Measurements from ENCODE around the gene CNKSR2.
"Not testable (repeated sequence)": the region's sequence is repeated elsewhere in the genome, so short reads cannot be mapped to it uniquely, and the experiment has no call there.

Gene CNKSR2

GRCh38 chrX:21457718-21458117 lies 83.5 kb downstream of the CNKSR2 start:
- no peak for DNase-seq

GRCh38 chrX:21469071-21469470 lies 94.9 kb downstream of the CNKSR2 start:
- DNase-seq: no peak

GRCh38 chrX:21476909-21477308 lies 102.7 kb downstream of the CNKSR2 start:
- no peak for DNase-seq

- peak; percentile 51 for DNase-seq
These were observed 105.6 kb downstream of the CNKSR2 start for GRCh38 chrX:21479695-21480270.

- no peak for DNase-seq
These were observed 107.5 kb downstream of the CNKSR2 start for GRCh38 chrX:21481761-21482160.

GRCh38 chrX:21484051-21484450 lies 109.8 kb downstream of the CNKSR2 start:
- not testable (repeated sequence) for DNase-seq

GRCh38 chrX:21487832-21488231 lies 113.6 kb downstream of the CNKSR2 start:
- no peak for DNase-seq

- no peak for DNase-seq
These were observed 116.1 kb downstream of the CNKSR2 start for GRCh38 chrX:21490341-21490740.

GRCh38 chrX:21493226-21493830 lies 119.1 kb downstream of the CNKSR2 start:
- no peak for DNase-seq

- no peak for DNase-seq
These were observed 129.4 kb downstream of the CNKSR2 start for GRCh38 chrX:21503593-21503992.

GRCh38 chrX:21509912-21510311 lies 135.7 kb downstream of the CNKSR2 start:
- DNase-seq: no peak

GRCh38 chrX:21524008-21524407 lies 149.8 kb downstream of the CNKSR2 start:
- DNase-seq: no peak

GRCh38 chrX:21528076-21528475 lies 153.9 kb downstream of the CNKSR2 start:
- no peak for DNase-seq

GRCh38 chrX:21529771-21530170 lies 155.6 kb downstream of the CNKSR2 start:
- no peak for DNase-seq

- not testable (repeated sequence) for DNase-seq
These were observed 170.4 kb downstream of the CNKSR2 start for GRCh38 chrX:21544642-21545041.

GRCh38 chrX:21559417-21559816 lies 185.2 kb downstream of the CNKSR2 start:
- DNase-seq: no peak

GRCh38 chrX:21565025-21565424 lies 190.8 kb downstream of the CNKSR2 start:
- DNase-seq: no peak

GRCh38 chrX:21574793-21575192 lies 200.6 kb downstream of the CNKSR2 start:
- DNase-seq: no peak

- DNase-seq: no peak
These were observed 207.3 kb downstream of the CNKSR2 start for GRCh38 chrX:21581479-21581878.

- DNase-seq: no peak
These were observed 211.8 kb downstream of the CNKSR2 start for GRCh38 chrX:21586001-21586400.

- no peak for DNase-seq
These were observed 216.0 kb downstream of the CNKSR2 start for GRCh38 chrX:21590012-21590776.

- DNase-seq: no peak
These were observed 231.8 kb downstream of the CNKSR2 start for GRCh38 chrX:21606002-21606401.

- DNase-seq: no peak
These were observed 235.9 kb downstream of the CNKSR2 start for GRCh38 chrX:21610168-21610567.

GRCh38 chrX:21612154-21612553 lies 237.9 kb downstream of the CNKSR2 start:
- DNase-seq: no peak

Data from suppressor macrophage treated with lipopolysaccharide for 4 hours (primary cell).